Activated CD4-positive, alpha-beta T cell treated with anti-CD3 and anti-CD28 coated beads, Interleukin-2, amount 10 ng/mL, durations not matched to agents 7 days and 5 days (primary cell): ENCODE results near the gene ANKFN1. TPM values are rescaled to one million over a fixed set of nuclear protein-coding genes. Genes with fewer than 3 reads are reported as not detected.

Source experiments
- CTCF ChIA-PET: fragments of 350-600 bp; sonication (Branson Sonifier 250); formaldehyde crosslinking; loops from one replicate; lab custom pipeline; 2021; ENCODE audit warnings: antibody characterized with exemption; lab: Charles Lee
- POLR2A ChIA-PET: fragments of 350-600 bp; sonication (Branson Sonifier 250); formaldehyde crosslinking; loops from one replicate; lab custom pipeline; 2021; ENCODE audit warnings: antibody characterized with exemption; lab: Charles Lee
- DNase-seq: peaks from one replicate; pipeline ENCODE4 v3.0.0-alpha.2; 2020
- H3K27ac Mint-ChIP-seq: one replicate; pipeline ENCODE4 v1.8.0; 2021; ENCODE audit warnings: mild to moderate bottlenecking, moderate library complexity, mixed read lengths
- H3K27me3 Mint-ChIP-seq: one replicate; pipeline ENCODE4 v1.8.0; 2021; ENCODE audit warnings: mixed read lengths
- H3K36me3 Mint-ChIP-seq: one replicate; pipeline ENCODE4 v1.8.0; 2021; ENCODE audit warnings: low read depth, mixed read lengths
- H3K4me1 Mint-ChIP-seq: one replicate; pipeline ENCODE4 v1.8.0; 2021; ENCODE audit warnings: mixed read lengths
- H3K4me3 Mint-ChIP-seq: one replicate; pipeline ENCODE4 v1.8.0; 2021; ENCODE audit warnings: mild to moderate bottlenecking, moderate library complexity, mixed read lengths
- H3K9me3 Mint-ChIP-seq: one replicate; pipeline ENCODE4 v1.8.0; 2021; ENCODE audit warnings: mixed read lengths
- total RNA-seq, 2 experiments: library from RNA; stranded (reverse); gene quantifications; one replicate each; pipeline ENCODE4 v1.2.3, GENCODE V29; 2021

Gene ANKFN1
- total RNA-seq, 2 experiments from 2014 or later = not detected

GRCh38 chr17:56316604-56317003 is 163.3 kb downstream of the ANKFN1 start:
- peaks cover 7% of the 10 kb centered on the region for H3K27me3 Mint-ChIP-seq
- no peak for DNase-seq
- CTCF ChIA-PET = no interaction called here
- no peaks in the 10 kb centered on the region for H3K36me3 Mint-ChIP-seq
- H3K4me1 Mint-ChIP-seq = peaks cover 2% of the 10 kb centered on the region
- H3K27ac Mint-ChIP-seq = no peak overlapping the region
- POLR2A ChIA-PET = no interaction called here
- no peaks in the 10 kb centered on the region for H3K9me3 Mint-ChIP-seq
- H3K4me3 Mint-ChIP-seq = no peak overlapping the region

GRCh38 chr17:56317351-56318208 is 164.3 kb downstream of the ANKFN1 start:
- H3K4me1 Mint-ChIP-seq = peaks cover 2% of the 10 kb centered on the region
- ChIA-PET POLR2A (no interaction called here), CTCF (no interaction called here)
- peaks cover 8% of the 10 kb centered on the region for H3K27me3 Mint-ChIP-seq
- H3K27ac Mint-ChIP-seq = no peak overlapping the region
- H3K36me3 Mint-ChIP-seq = no peaks in the 10 kb centered on the region
- DNase-seq = no peak
- H3K9me3 Mint-ChIP-seq = no peaks in the 10 kb centered on the region
- H3K4me3 Mint-ChIP-seq = no peak overlapping the region

- DNase-seq = no peak
- H3K36me3 Mint-ChIP-seq = no peaks in the 10 kb centered on the region
Observed at GRCh38 chr17:56319531-56319930, 166.3 kb downstream of the ANKFN1 start.

GRCh38 chr17:56320443-56320842 is 167.2 kb downstream of the ANKFN1 start:
- DNase-seq = no peak
- ChIA-PET POLR2A (no interaction called here), CTCF (interaction anchor here (1.2 kb wide), 1 partner anchor 32 kb away, joined by 3 read pairs; no protein-coding TSS in a partner anchor)
- Mint-ChIP-seq H3K4me3 (no peak overlapping the region), H3K9me3 (no peaks in the 10 kb centered on the region), H3K27ac (no peak overlapping the region), H3K4me1 (peaks cover 2% of the 10 kb centered on the region), H3K36me3 (no peaks in the 10 kb centered on the region), H3K27me3 (peaks cover 6% of the 10 kb centered on the region)

More at GRCh38 chr17:56319531-56319930, 166.3 kb downstream of the ANKFN1 start:
- H3K4me3 Mint-ChIP-seq = no peak overlapping the region
- POLR2A ChIA-PET = no interaction called here
- no peak overlapping the region for H3K27ac Mint-ChIP-seq
- peaks cover 6% of the 10 kb centered on the region for H3K27me3 Mint-ChIP-seq
- no peaks in the 10 kb centered on the region for H3K9me3 Mint-ChIP-seq
- peaks cover 2% of the 10 kb centered on the region for H3K4me1 Mint-ChIP-seq
- CTCF ChIA-PET = interaction anchor here (1.2 kb wide), 1 partner anchor 33 kb away, joined by 3 read pairs; no protein-coding TSS in a partner anchor

GRCh38 chr17:56322991-56323390 is 169.7 kb downstream of the ANKFN1 start:
- Mint-ChIP-seq H3K27ac (no peak overlapping the region), H3K9me3 (no peaks in the 10 kb centered on the region), H3K27me3 (peaks cover 6% of the 10 kb centered on the region), H3K36me3 (no peaks in the 10 kb centered on the region), H3K4me3 (no peak overlapping the region), H3K4me1 (no peaks in the 10 kb centered on the region)
- no peak for DNase-seq
- ChIA-PET CTCF (no interaction called here), POLR2A (no interaction called here)

GRCh38 chr17:56324676-56325075 is 171.4 kb downstream of the ANKFN1 start:
- CTCF ChIA-PET = no interaction called here
- no peaks in the 10 kb centered on the region for H3K36me3 Mint-ChIP-seq
- no peak overlapping the region for H3K4me3 Mint-ChIP-seq
- H3K27me3 Mint-ChIP-seq = peaks cover 12% of the 10 kb centered on the region
- no peaks in the 10 kb centered on the region for H3K9me3 Mint-ChIP-seq
- no peaks in the 10 kb centered on the region for H3K4me1 Mint-ChIP-seq
- POLR2A ChIA-PET = no interaction called here
- no peak for DNase-seq
- H3K27ac Mint-ChIP-seq = no peak overlapping the region

- DNase-seq = no peak
- Mint-ChIP-seq H3K27ac (no peak overlapping the region), H3K27me3 (peaks cover 12% of the 10 kb centered on the region), H3K4me3 (no peak overlapping the region), H3K4me1 (no peaks in the 10 kb centered on the region), H3K9me3 (no peaks in the 10 kb centered on the region), H3K36me3 (no peaks in the 10 kb centered on the region)
- ChIA-PET POLR2A (no interaction called here), CTCF (no interaction called here)
Observed at GRCh38 chr17:56325313-56326000, 172.2 kb downstream of the ANKFN1 start.

- ChIA-PET POLR2A (no interaction called here), CTCF (no interaction called here)
Observed at GRCh38 chr17:56326001-56326359, 172.7 kb downstream of the ANKFN1 start.

GRCh38 chr17:56347639-56348038 is 194.4 kb downstream of the ANKFN1 start:
- no peaks in the 10 kb centered on the region for H3K36me3 Mint-ChIP-seq
- peaks cover 2% of the 10 kb centered on the region for H3K9me3 Mint-ChIP-seq
- no peaks in the 10 kb centered on the region for H3K4me1 Mint-ChIP-seq
- POLR2A ChIA-PET = no interaction called here
- peaks cover 18% of the 10 kb centered on the region for H3K27me3 Mint-ChIP-seq
- no peak for DNase-seq
- H3K4me3 Mint-ChIP-seq = no peak overlapping the region
- no peak overlapping the region for H3K27ac Mint-ChIP-seq
- CTCF ChIA-PET = interaction anchor here (0.6 kb wide), 1 partner anchor 410 kb away, joined by 3 read pairs; no protein-coding TSS in a partner anchor

More at GRCh38 chr17:56326001-56326359, 172.7 kb downstream of the ANKFN1 start:
- DNase-seq = no peak
- Mint-ChIP-seq H3K9me3 (no peaks in the 10 kb centered on the region), H3K27ac (no peak overlapping the region), H3K4me3 (no peak overlapping the region), H3K27me3 (peaks cover 12% of the 10 kb centered on the region), H3K36me3 (no peaks in the 10 kb centered on the region), H3K4me1 (no peaks in the 10 kb centered on the region)

- POLR2A ChIA-PET = no interaction called here
- Mint-ChIP-seq H3K27ac (no peak overlapping the region), H3K9me3 (no peaks in the 10 kb centered on the region), H3K4me3 (no peak overlapping the region), H3K27me3 (peaks cover 5% of the 10 kb centered on the region), H3K36me3 (no peaks in the 10 kb centered on the region), H3K4me1 (no peaks in the 10 kb centered on the region)
- DNase-seq = no peak
- CTCF ChIA-PET = no interaction called here
Observed at GRCh38 chr17:56350592-56350991, 197.3 kb downstream of the ANKFN1 start.

- Mint-ChIP-seq H3K27ac (no peak overlapping the region), H3K4me3 (no peak overlapping the region), H3K4me1 (no peaks in the 10 kb centered on the region), H3K27me3 (peaks cover 4% of the 10 kb centered on the region), H3K36me3 (no peaks in the 10 kb centered on the region), H3K9me3 (no peaks in the 10 kb centered on the region)
- CTCF ChIA-PET = no interaction called here
- DNase-seq = no peak
- POLR2A ChIA-PET = no interaction called here
Observed at GRCh38 chr17:56351675-56352074, 198.4 kb downstream of the ANKFN1 start.

- POLR2A ChIA-PET = no interaction called here
- CTCF ChIA-PET = no interaction called here
- DNase-seq = no peak
- Mint-ChIP-seq H3K27ac (no peak overlapping the region), H3K27me3 (peaks cover 4% of the 10 kb centered on the region), H3K9me3 (no peaks in the 10 kb centered on the region), H3K36me3 (no peaks in the 10 kb centered on the region), H3K4me3 (no peak overlapping the region), H3K4me1 (no peaks in the 10 kb centered on the region)
Observed at GRCh38 chr17:56358651-56359050, 205.4 kb downstream of the ANKFN1 start.

GRCh38 chr17:56359518-56359917 is 206.2 kb downstream of the ANKFN1 start:
- Mint-ChIP-seq H3K4me1 (no peaks in the 10 kb centered on the region), H3K4me3 (no peak overlapping the region), H3K27me3 (peaks cover 5% of the 10 kb centered on the region), H3K9me3 (no peaks in the 10 kb centered on the region), H3K36me3 (no peaks in the 10 kb centered on the region), H3K27ac (no peak overlapping the region)
- POLR2A ChIA-PET = no interaction called here
- no peak for DNase-seq
- CTCF ChIA-PET = no interaction called here
